ENCODE measurements around the gene STRBP. TPM values are rescaled to one million over a fixed set of nuclear protein-coding genes. Genes with fewer than 3 reads are reported as not detected.

The STRBP gene
- total and polyA plus RNA-seq, 9 of the 15 experiments (the other 6 are each of a cell fraction or from before 2014, with no cell fraction given): 27.7 to 84.0 (median 70.2) TPM

GRCh38 chr9:123302348-123303214 lies 34.2 kb upstream of the STRBP start (continued):
- TF ChIP-seq, protein P1, sequence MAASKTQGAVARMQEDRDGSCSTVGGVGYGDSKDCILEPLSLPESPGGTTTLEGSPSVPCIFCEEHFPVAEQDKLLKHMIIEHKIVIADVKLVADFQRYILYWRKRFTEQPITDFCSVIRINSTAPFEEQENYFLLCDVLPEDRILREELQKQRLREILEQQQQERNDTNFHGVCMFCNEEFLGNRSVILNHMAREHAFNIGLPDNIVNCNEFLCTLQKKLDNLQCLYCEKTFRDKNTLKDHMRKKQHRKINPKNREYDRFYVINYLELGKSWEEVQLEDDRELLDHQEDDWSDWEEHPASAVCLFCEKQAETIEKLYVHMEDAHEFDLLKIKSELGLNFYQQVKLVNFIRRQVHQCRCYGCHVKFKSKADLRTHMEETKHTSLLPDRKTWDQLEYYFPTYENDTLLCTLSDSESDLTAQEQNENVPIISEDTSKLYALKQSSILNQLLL (CRISPR knock-in tag; IDR thresholded peaks at IDR 0.05; ENCODE audit: borderline replicate concordance): no peak
- TF ChIP-seq KAT2B (IDR thresholded peaks at IDR 0.05; ENCODE audit: low read depth, low read length): no peak
- no peak for TF ChIP-seq ZNF644 (tag; IDR thresholded peaks at IDR 0.05; ENCODE audit: low read depth)
- TF ChIP-seq PCBP1 (IDR thresholded peaks at IDR 0.05; ENCODE audit: low read depth, low read length, poor library complexity, severe bottlenecking): no peak
- TF ChIP-seq ETV6 (IDR thresholded peaks at IDR 0.05; ENCODE audit: borderline replicate concordance in 1 of 2, low read depth in 2 of 2, low read length in 1 of 2): no peak; a peak in 1 of 4 replicates
- TF ChIP-seq ETV6 (CRISPR knock-in tag; IDR thresholded peaks at IDR 0.05; ENCODE audit: borderline replicate concordance): no peak
- TF ChIP-seq U2AF2 (optimal IDR thresholded peaks at IDR 0.05; ENCODE audit: low read depth, low read length): no peak
- TF ChIP-seq ZNF253 (CRISPR knock-in tag; conservative IDR thresholded peaks at IDR 0.05): no peak
- TF ChIP-seq FOXP4 (CRISPR knock-in tag; IDR thresholded peaks at IDR 0.05; ENCODE audit: borderline replicate concordance): no peak
- no peak; the same call in 1 of the 2 replicates for TF ChIP-seq ZNF263 (CRISPR knock-in tag; IDR thresholded peaks at IDR 0.05; ENCODE audit: borderline replicate concordance)
- TF ChIP-seq GMEB1 (CRISPR knock-in tag; IDR thresholded peaks at IDR 0.05): no peak
- TF ChIP-seq PRMT5 (CRISPR knock-in tag; IDR thresholded peaks at IDR 0.05): no peak
- TF ChIP-seq ELK3 (CRISPR knock-in tag; IDR thresholded peaks at IDR 0.05): no peak
- TF ChIP-seq DACH1 (IDR thresholded peaks at IDR 0.05; ENCODE audit: partially characterized antibody): no peak
- TF ChIP-seq, protein P2, sequence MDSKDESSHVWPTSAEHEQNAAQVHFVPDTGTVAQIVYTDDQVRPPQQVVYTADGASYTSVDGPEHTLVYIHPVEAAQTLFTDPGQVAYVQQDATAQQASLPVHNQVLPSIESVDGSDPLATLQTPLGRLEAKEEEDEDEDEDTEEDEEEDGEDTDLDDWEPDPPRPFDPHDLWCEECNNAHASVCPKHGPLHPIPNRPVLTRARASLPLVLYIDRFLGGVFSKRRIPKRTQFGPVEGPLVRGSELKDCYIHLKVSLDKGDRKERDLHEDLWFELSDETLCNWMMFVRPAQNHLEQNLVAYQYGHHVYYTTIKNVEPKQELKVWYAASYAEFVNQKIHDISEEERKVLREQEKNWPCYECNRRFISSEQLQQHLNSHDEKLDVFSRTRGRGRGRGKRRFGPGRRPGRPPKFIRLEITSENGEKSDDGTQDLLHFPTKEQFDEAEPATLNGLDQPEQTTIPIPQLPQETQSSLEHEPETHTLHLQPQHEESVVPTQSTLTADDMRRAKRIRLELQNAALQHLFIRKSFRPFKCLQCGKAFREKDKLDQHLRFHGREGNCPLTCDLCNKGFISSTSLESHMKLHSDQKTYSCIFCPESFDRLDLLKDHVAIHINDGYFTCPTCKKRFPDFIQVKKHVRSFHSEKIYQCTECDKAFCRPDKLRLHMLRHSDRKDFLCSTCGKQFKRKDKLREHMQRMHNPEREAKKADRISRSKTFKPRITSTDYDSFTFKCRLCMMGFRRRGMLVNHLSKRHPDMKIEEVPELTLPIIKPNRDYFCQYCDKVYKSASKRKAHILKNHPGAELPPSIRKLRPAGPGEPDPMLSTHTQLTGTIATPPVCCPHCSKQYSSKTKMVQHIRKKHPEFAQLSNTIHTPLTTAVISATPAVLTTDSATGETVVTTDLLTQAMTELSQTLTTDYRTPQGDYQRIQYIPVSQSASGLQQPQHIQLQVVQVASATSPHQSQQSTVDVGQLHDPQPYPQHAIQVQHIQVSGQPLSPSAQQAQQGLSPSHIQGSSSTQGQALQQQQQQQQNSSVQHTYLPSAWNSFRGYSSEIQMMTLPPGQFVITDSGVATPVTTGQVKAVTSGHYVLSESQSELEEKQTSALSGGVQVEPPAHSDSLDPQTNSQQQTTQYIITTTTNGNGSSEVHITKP (IDR thresholded peaks at IDR 0.05; ENCODE audit: partially characterized antibody): no peak
- no peak for TF ChIP-seq ZNF239 (CRISPR knock-in tag; IDR thresholded peaks at IDR 0.05)
- no peak for TF ChIP-seq KLF6 (CRISPR knock-in tag; IDR thresholded peaks at IDR 0.05; ENCODE audit: borderline replicate concordance)

Data from K562 (cell line).